ENCODE results near the gene ATXN1.

GRCh38 chr6:16688984-16689636 is 72.2 kb downstream of the ATXN1 start:
- TF ChIP-seq CTCF (IDR thresholded peaks at IDR 0.05) (no peak), POLR2A (IDR thresholded peaks at IDR 0.05; ENCODE audit: low read depth) (no peak)
